K562 treated with DMSO at 1 percent for 12 hours (cell line): ENCODE data around the gene VPS8. TPM values are rescaled to one million over a fixed set of nuclear protein-coding genes. Genes with fewer than 3 reads are reported as not detected.

ENCODE experiments used
- total RNA-seq: library from RNA; unstranded; fragments of 300-600 nt; gene quantifications from 2 replicates; pipeline ENCODE4 v1.2.3, GENCODE V29; 2022; ENCODE audit not compliant: insufficient read depth

The VPS8 gene
- 7.7 and 21.6 TPM in 2 replicates for total RNA-seq

GRCh38 chr3:184811999-184812661, at the start of gene VPS8:
Gene VPS8, plus strand, starts transcription at chr3:184812166. Its CDS starts 12,467 bp downstream, at chr3:184824633.

Other genes with a start within 250 kb of the VPS8 start
- gene MAGEF1, start 100.1 kb upstream of the VPS8 start, total RNA-seq = 34.5 and 44.0 TPM in 2 replicates